SK-N-SH (cell line): Measurements from ENCODE around the gene PTK7. TPM values are rescaled to one million over a fixed set of nuclear protein-coding genes. Genes with fewer than 3 reads are reported as not detected.

Source experiments
- CTCF ChIA-PET: fragments of 300-600, 350-600 bp; formaldehyde crosslinking; extraction: SDS; loops from one replicate; lab custom pipeline; 2021; lab: Yijun Ruan, JAX
- POLR2A ChIA-PET: fragments of 350-600 bp; sonication (Branson Sonifier 250); formaldehyde crosslinking; extraction: SDS; loops from one replicate; lab custom pipeline; 2020; ENCODE audit warnings: antibody characterized with exemption, inconsistent platforms; lab: Yijun Ruan, JAX
- DNase-seq: peaks from one replicate; pipeline ENCODE4 v3.0.0; 2012
- H2AFZ ChIP-seq: fragments of 200-600 bp; sonication (generic); 2 replicates; pipeline ENCODE4 v1.8.1; 2016; ENCODE audit warnings: antibody characterized with exemption, mild to moderate bottlenecking, low read depth
- H3F3A ChIP-seq: fragments of 200-600 bp; sonication (generic); replicated peaks from 2 replicates; pipeline ENCODE3; 2016; ENCODE audit warnings: antibody characterized with exemption, mild to moderate bottlenecking; ENCODE audit not compliant: insufficient read depth
- H3K27ac ChIP-seq, 2 experiments: fragments of 200-500 bp in 1 of 2; fragments of 200-600 bp in 1 of 2; sonication (Bioruptor generic) in 1 of 2; sonication (generic), shearing (Covaris generic) in 1 of 2; 2 replicates each; pipeline versions ENCODE4 v1.5.1 to v1.6.1; 2014 to 2016; ENCODE audit warnings: low read depth in 2 of 2, inconsistent platforms in 1 of 2, low read length in 1 of 2, mild to moderate bottlenecking in 1 of 2, mixed read lengths in 1 of 2
- H3K27me3 ChIP-seq: fragments of 200-600 bp; sonication (generic), shearing (Covaris generic); 2 replicates; pipeline ENCODE4 v1.6.1; 2016; ENCODE audit warnings: mixed run types; ENCODE audit not compliant: insufficient read depth
- H3K36me3 ChIP-seq, 2 experiments: fragments of 200-500 bp in 1 of 2; fragments of 200-600 bp in 1 of 2; sonication (Bioruptor generic) in 1 of 2; sonication (generic) in 1 of 2; replicated peaks in 1 of 2; 2 replicates each; pipeline versions ENCODE3 to v1.5.1; 2014 to 2016; ENCODE audit warnings: low read length in 1 of 2, mild to moderate bottlenecking in 1 of 2; ENCODE audit not compliant: insufficient read depth in 2 of 2, control insufficient read depth in 1 of 2
- H3K4me1 ChIP-seq, 2 experiments: fragments of 200-500 bp in 1 of 2; fragments of 200-600 bp in 1 of 2; sonication (Bioruptor generic) in 1 of 2; sonication (generic), shearing (Covaris generic) in 1 of 2; 2 replicates each; pipeline versions ENCODE4 v1.5.1 to v1.6.1; 2014 to 2016; ENCODE audit warnings: low read depth in 1 of 2, low read length in 1 of 2, mixed run types in 1 of 2; ENCODE audit not compliant: insufficient read depth in 2 of 2, control insufficient read depth in 1 of 2
- H3K4me2 ChIP-seq: fragments of 200-600 bp; sonication (generic), shearing (Covaris generic); 2 replicates; pipeline ENCODE4 v1.6.1; 2017; ENCODE audit warnings: mixed run types
- H3K4me3 ChIP-seq, 2 experiments: fragments of 200-500 bp in 1 of 2; fragments of 200-600 bp in 1 of 2; sonication (Bioruptor generic) in 1 of 2; sonication (generic), shearing (Covaris generic) in 1 of 2; 2 replicates each; pipeline versions ENCODE4 v1.5.1 to v1.8.1; 2014 to 2016; ENCODE audit warnings: low read depth in 2 of 2, inconsistent platforms in 1 of 2, low read length in 1 of 2, mild to moderate bottlenecking in 1 of 2, mixed read lengths in 1 of 2, moderate library complexity in 1 of 2
- H3K79me2 ChIP-seq: fragments of 200-600 bp; sonication (generic); 2 replicates; pipeline ENCODE4 v1.8.1; 2017; ENCODE audit warnings: mild to moderate bottlenecking; ENCODE audit not compliant: insufficient read depth
- H3K9ac ChIP-seq: fragments of 200-600 bp; sonication (generic); 2 replicates; pipeline ENCODE4 v1.6.1; 2017; ENCODE audit warnings: mixed run types
- H3K9me2 ChIP-seq: fragments of 200-600 bp; sonication (generic); 2 replicates; pipeline ENCODE4 v1.6.1; 2017; ENCODE audit warnings: mixed run types
- H3K9me3 ChIP-seq: fragments of 200-600 bp; sonication (generic); 2 replicates; pipeline ENCODE4 v1.6.1; 2017; ENCODE audit warnings: mixed run types, mild to moderate bottlenecking, moderate library complexity
- H4K20me1 ChIP-seq: fragments of 200-600 bp; sonication (generic); 2 replicates; pipeline ENCODE4 v1.6.1; 2017; ENCODE audit warnings: mild to moderate bottlenecking, mixed run types; ENCODE audit not compliant: insufficient read depth
- FOSL2 ChIP-seq: IDR thresholded peaks from 2 replicates; pipeline ENCODE4 v1.4.0; 2012; ENCODE audit warnings: low read depth, mild to moderate bottlenecking, moderate library complexity, borderline replicate concordance
- JUND ChIP-seq: IDR thresholded peaks from 2 replicates; pipeline ENCODE4 v1.4.0; 2012
- NFIC ChIP-seq: IDR thresholded peaks from 2 replicates; pipeline ENCODE4 v1.4.0; 2012; ENCODE audit warnings: borderline replicate concordance
- POLR2AphosphoS5 ChIP-seq: IDR thresholded peaks from 2 replicates; pipeline ENCODE4 v1.6.1; 2012; ENCODE audit warnings: low read depth, low read length
- RAD21 ChIP-seq: IDR thresholded peaks from 2 replicates; pipeline ENCODE4 v1.6.1; 2012; ENCODE audit warnings: mild to moderate bottlenecking, low read length
- RFX5 ChIP-seq: IDR thresholded peaks from 2 replicates; pipeline ENCODE4 v1.6.1; 2012; ENCODE audit warnings: mild to moderate bottlenecking, improper control_type of control experiment, low read length
- RXRA ChIP-seq: IDR thresholded peaks from 2 replicates; pipeline ENCODE4 v1.4.0; 2012; ENCODE audit warnings: low read depth, mild to moderate bottlenecking, borderline replicate concordance
- SMC3 ChIP-seq: IDR thresholded peaks from 2 replicates; pipeline ENCODE4 v1.6.1; 2012; ENCODE audit warnings: low read depth, low read length, improper control_type of control experiment
- TAF1 ChIP-seq: IDR thresholded peaks from 2 replicates; pipeline ENCODE4 v1.6.1; 2012; ENCODE audit warnings: low read depth, mild to moderate bottlenecking, low read length, moderate library complexity, borderline replicate concordance
- WGBS: methylation state at CpG from one replicate; pipeline ENCODE4 v1.1.6; 2017; ENCODE audit warnings: low lambda C conversion rate; 5-methylcytosine and 5-hydroxymethylcytosine counted together
- polyA plus RNA-seq, 3 experiments: library from polyadenylated mRNA; depleted of rRNA; stranded (reverse); fragments of >200 nt; gene quantifications; 2 replicates each; pipeline ENCODE4 v1.2.3, GENCODE V29; 2012
- TF ChIP-seq, protein P1 (sequence below): IDR thresholded peaks from 2 replicates; pipeline ENCODE4 v1.4.0; 2012; ENCODE audit warnings: low read depth, borderline replicate concordance
- TF ChIP-seq, protein P2 (sequence below): fragments of 150-350 bp; IDR thresholded peaks from 2 replicates; pipeline ENCODE4 v1.6.1; 2017; ENCODE audit warnings: antibody characterized with exemption, low read length, low read depth, borderline replicate concordance
- TF ChIP-seq, protein P3 (sequence below): IDR thresholded peaks from 2 replicates; pipeline ENCODE4 v1.4.0; 2012; ENCODE audit warnings: low read depth
- TF ChIP-seq, protein P4 (sequence below): IDR thresholded peaks from 2 replicates; pipeline ENCODE4; 2012

The PTK7 gene
- polyA plus RNA-seq, 1 of the 3 experiments (the other 2 are of a cell fraction) = 105 TPM

DNA sequence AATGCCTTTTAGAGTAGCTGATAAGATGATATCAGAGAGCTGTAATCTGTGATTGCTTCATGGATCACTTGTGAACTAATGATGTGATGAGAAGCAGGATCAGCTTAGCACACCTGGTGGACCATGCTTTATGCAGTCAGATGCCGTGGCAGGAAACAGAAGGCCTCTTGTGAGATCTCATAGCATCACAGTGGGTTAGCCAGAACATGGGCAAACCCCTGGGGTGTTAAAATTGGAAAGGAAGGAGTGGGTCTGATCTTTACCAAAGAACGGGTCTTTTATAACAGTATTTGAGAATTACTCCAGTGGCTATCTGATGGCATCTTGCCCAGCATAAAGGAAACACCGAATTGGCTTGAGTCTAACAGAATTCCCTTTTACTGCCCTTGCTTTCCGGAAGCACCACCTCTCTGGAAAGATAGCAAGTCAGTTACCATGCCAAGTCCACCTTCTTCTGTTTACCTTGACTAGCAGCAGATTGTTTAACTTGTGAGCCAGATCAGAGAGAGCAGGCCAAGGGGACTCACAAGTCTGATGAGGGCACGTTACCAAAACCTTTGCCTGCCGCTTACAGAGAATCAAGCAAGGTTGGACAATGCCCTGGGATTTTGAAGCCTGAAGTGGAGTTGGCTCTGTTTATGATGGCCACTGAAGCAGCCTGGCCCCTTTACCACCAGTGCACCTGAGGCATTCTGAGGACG, 74.1 kb downstream of the PTK7 start:
- Histone ChIP-seq H3K27me3 (no peaks in the 10 kb centered on the region), H3K4me3 (no peak overlapping the region), H3F3A (peaks cover 6% of the 10 kb centered on the region), H3K27ac (peak overlapping the region in 1 of 2 experiments; percentile 34; a peak in 1 of 4 replicates), H3K4me1 (no peaks in the 10 kb centered on the region), H3K9me3 (no peaks in the 10 kb centered on the region), H3K79me2 (no peaks in the 10 kb centered on the region), H4K20me1 (no peaks in the 10 kb centered on the region), H2AFZ (no peak overlapping the region), H3K9ac (no peak overlapping the region), H3K4me2 (no peak overlapping the region), H3K9me2 (no peaks in the 10 kb centered on the region), H3K36me3 (peaks cover 11 to 16% of the 10 kb centered on the region in 2 experiments)
- WGBS = 75% methylated on average over 7 of the region's 7 CpGs
- TF ChIP-seq, protein P1, sequence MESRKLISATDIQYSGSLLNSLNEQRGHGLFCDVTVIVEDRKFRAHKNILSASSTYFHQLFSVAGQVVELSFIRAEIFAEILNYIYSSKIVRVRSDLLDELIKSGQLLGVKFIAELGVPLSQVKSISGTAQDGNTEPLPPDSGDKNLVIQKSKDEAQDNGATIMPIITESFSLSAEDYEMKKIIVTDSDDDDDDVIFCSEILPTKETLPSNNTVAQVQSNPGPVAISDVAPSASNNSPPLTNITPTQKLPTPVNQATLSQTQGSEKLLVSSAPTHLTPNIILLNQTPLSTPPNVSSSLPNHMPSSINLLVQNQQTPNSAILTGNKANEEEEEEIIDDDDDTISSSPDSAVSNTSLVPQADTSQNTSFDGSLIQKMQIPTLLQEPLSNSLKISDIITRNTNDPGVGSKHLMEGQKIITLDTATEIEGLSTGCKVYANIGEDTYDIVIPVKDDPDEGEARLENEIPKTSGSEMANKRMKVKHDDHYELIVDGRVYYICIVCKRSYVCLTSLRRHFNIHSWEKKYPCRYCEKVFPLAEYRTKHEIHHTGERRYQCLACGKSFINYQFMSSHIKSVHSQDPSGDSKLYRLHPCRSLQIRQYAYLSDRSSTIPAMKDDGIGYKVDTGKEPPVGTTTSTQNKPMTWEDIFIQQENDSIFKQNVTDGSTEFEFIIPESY = no peak
- ChIA-PET POLR2A (no interaction called here), CTCF (interaction anchor here (0.9 to 1.7 kb wide), 3 partner anchors 20 to 249 kb away, joined by 3 to 7 read pairs (median 4); no protein-coding TSS in a partner anchor)
- DNase-seq = no peak

DNA sequence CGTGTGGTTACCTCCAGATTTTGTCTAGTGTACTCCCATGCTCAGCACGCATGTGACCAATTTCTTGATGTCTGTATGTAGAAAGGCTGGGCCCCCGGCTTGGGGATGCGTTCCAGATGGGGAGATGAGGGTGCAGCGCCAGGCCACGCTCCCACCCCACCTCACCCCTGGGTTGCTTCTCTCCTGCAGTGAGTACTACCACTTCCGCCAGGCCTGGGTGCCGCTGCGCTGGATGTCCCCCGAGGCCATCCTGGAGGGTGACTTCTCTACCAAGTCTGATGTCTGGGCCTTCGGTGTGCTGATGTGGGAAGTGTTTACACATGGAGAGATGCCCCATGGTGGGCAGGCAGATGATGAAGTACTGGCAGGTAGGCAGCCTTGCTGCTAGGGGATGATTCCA, 83.5 kb downstream of the PTK7 start:
- POLR2A ChIA-PET = no interaction called here
- 90% methylated on average over 8 of the region's 11 CpGs for WGBS

More for the DNA sequence above, 83.5 kb downstream of the PTK7 start:
- Histone ChIP-seq H4K20me1 (no peaks in the 10 kb centered on the region), H3K36me3 (peaks cover 13 to 17% of the 10 kb centered on the region in 2 experiments), H3K4me1 (peaks cover 0 to 2% of the 10 kb centered on the region in 2 experiments; a peak in 1 of 4 replicates), H3F3A (peaks cover 7% of the 10 kb centered on the region), H3K27ac (peak overlapping the region in 1 of 2 experiments; percentile 13; a peak in 1 of 4 replicates), H3K27me3 (no peaks in the 10 kb centered on the region), H3K9ac (no peak overlapping the region), H3K9me2 (no peaks in the 10 kb centered on the region), H3K9me3 (no peaks in the 10 kb centered on the region), H3K4me3 (no peak overlapping the region), H3K4me2 (no peak overlapping the region), H2AFZ (no peak overlapping the region), H3K79me2 (no peaks in the 10 kb centered on the region)
- TF ChIP-seq, protein P1 = no peak
- no peak for TF ChIP-seq RFX5
- no peak for TF ChIP-seq TAF1
- TF ChIP-seq, protein P2, sequence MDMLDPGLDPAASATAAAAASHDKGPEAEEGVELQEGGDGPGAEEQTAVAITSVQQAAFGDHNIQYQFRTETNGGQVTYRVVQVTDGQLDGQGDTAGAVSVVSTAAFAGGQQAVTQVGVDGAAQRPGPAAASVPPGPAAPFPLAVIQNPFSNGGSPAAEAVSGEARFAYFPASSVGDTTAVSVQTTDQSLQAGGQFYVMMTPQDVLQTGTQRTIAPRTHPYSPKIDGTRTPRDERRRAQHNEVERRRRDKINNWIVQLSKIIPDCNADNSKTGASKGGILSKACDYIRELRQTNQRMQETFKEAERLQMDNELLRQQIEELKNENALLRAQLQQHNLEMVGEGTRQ = no peak
- TF ChIP-seq FOSL2 = no peak
- no peak for TF ChIP-seq RXRA
- no peak for TF ChIP-seq POLR2AphosphoS5
- TF ChIP-seq, protein P3, sequence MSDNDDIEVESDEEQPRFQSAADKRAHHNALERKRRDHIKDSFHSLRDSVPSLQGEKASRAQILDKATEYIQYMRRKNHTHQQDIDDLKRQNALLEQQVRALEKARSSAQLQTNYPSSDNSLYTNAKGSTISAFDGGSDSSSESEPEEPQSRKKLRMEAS = no peak
- no peak for TF ChIP-seq SMC3
- TF ChIP-seq JUND = no peak
- TF ChIP-seq NFIC = no peak
- no peak for TF ChIP-seq RAD21
- TF ChIP-seq, protein P4, sequence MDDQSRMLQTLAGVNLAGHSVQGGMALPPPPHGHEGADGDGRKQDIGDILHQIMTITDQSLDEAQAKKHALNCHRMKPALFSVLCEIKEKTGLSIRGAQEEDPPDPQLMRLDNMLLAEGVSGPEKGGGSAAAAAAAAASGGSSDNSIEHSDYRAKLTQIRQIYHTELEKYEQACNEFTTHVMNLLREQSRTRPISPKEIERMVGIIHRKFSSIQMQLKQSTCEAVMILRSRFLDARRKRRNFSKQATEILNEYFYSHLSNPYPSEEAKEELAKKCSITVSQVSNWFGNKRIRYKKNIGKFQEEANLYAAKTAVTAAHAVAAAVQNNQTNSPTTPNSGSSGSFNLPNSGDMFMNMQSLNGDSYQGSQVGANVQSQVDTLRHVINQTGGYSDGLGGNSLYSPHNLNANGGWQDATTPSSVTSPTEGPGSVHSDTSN = no peak
- peak; percentile 42 for DNase-seq
- CTCF ChIA-PET = interaction anchor here (1.0 to 3.0 kb wide), 3 partner anchors 11 to 34 kb away, joined by 3 to 21 read pairs (median 4); no protein-coding TSS in a partner anchor
